Lung microvascular endothelial cell (primary cell): ENCODE measurements around the gene RNF31. TPM values are rescaled to one million over a fixed set of nuclear protein-coding genes. Genes with fewer than 3 reads are reported as not detected.
A peak's percentile ranks its signal among the peaks of the same experiment; 100 is the strongest.

ENCODE experiments used
- DNase-seq, 2 donors: peaks; one replicate each; pipeline versions ENCODE4 v3.0.0 to v3.0.0-alpha.2; 2010; ENCODE audit warnings: low read depth in 2 of 2
- total RNA-seq: library from RNA; depleted of rRNA; stranded (reverse); fragments of >200 nt; gene quantifications from 2 replicates; pipeline ENCODE4 v1.2.1, GENCODE V29; 2014

RNF31 gene
- total RNA-seq, 1 donor from 2014 or later: 23.2 TPM

DNA sequence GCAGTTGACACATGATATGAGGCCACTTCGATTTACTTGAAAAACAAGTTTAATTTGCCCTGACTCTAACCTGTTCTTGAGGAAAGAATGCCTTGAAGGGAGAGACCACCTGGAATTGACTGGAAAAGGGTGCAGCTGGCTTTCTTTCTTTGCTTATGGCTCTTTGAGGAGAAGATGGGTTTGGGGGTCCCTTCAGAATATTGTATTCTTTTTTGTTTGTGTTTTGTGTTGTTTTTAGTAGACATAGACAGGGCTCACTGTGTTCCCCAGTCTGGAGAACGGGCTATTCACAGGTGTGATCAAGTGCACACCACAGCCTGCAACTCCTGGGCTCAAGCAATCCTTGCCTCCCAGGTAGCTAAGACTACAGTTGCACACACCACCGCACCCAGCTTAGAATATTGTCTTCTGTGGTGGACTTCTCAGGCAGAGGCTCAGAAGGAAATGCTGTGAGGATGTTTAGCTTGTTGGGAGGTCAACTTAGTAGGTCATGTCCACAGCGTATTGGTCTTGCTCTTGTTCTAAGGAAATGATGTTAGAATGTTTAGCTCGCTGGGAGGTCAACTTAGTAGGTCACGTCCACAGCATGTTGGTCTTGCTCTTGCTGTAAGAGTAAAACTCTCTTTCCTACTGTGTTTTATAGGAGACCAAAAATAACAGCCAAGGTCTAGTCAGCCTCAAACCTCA lies 31.0 kb upstream of the RNF31 start:
- DNase-seq: peak in 1 of 2 donors; percentile 23

DNA sequence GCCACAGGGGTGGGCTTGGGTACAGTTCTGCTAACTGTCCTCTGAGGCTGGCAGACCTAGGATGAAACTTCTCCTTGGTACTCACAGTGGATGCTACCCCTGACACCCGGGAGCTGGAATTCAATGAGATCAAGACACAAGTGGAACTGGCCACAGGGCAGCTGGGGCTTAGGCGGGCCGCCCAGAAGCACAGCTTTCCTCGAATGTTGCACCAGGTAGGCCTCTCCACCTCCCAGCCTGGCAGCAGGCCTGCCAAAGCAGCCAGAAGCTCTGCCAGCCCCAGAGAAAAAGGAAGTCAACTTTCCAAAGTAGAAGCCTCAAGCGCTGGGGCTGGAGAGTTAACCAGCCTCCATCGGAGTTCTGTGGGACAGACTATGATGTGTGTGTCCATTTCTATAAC lies 30.1 kb upstream of the RNF31 start:
- no peak for DNase-seq

DNA sequence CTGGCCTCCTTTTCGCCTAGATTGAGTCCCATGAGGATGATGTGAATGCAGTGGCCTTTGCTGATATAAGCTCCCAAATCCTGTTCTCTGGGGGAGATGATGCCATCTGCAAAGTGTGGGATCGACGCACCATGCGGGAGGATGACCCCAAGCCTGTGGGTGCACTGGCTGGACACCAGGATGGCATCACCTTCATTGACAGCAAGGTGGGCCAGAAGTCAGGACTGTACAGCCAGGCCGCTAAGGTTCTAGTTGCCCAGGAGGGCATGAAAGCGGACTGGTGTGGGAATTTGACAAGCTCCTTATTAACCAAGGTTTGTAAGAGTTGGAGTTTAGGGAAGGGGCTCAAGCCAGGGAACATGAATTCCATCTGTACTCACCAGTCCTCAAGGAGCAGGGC lies 27.6 kb upstream of the RNF31 start:
- DNase-seq: no peak

DNA sequence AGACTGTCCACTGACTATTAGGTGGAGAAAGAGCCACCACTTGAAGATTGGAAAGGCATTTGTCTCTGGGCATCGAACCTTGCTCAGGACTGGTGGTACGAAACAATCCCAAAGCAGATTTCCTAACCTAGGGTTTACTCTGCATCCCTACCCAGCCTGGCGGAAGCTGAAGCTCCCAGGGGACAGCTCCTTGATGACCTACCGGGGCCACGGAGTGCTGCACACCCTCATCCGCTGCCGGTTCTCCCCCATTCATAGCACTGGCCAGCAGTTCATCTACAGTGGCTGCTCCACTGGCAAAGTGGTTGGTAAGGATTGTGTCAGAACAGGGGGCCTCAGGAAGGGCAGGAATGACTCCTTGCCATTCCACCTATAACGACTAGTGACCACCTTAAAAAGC lies 26.1 kb upstream of the RNF31 start:
- no peak for DNase-seq

DNA sequence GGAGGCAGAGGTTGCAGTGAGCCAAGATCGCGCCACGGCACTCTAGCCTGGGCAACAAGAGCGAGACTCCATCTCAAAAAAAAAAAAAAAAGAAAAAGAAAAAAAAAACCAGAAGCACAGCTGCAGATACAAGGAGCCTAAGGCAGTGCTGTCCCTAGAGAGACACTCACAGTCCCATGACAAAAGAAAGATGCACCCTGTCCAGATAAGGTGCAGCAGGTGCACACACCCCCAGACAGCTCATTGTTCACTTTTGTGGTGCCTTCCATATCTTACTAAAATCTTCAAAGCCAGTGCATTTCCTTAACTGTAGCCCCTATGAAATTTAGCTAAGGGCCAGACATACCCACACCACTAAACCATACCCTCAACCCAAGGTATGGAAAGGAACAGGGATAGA lies 24.9 kb upstream of the RNF31 start:
- no peak for DNase-seq

DNA sequence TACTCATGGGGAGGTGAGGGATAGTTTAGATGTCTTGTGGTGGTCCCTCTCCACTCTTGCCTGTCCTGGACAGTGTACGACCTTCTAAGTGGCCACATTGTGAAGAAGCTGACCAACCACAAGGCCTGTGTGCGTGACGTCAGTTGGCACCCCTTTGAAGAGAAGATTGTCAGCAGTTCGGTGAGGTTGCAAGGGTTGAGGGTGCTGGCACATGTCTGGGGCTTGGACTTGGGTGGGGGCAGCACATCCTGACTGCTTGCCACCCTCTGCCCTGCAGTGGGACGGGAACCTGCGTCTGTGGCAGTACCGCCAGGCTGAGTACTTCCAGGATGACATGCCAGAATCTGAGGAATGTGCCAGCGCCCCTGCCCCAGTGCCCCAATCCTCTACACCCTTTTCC lies 24.4 kb upstream of the RNF31 start:
- no peak for DNase-seq

DNA sequence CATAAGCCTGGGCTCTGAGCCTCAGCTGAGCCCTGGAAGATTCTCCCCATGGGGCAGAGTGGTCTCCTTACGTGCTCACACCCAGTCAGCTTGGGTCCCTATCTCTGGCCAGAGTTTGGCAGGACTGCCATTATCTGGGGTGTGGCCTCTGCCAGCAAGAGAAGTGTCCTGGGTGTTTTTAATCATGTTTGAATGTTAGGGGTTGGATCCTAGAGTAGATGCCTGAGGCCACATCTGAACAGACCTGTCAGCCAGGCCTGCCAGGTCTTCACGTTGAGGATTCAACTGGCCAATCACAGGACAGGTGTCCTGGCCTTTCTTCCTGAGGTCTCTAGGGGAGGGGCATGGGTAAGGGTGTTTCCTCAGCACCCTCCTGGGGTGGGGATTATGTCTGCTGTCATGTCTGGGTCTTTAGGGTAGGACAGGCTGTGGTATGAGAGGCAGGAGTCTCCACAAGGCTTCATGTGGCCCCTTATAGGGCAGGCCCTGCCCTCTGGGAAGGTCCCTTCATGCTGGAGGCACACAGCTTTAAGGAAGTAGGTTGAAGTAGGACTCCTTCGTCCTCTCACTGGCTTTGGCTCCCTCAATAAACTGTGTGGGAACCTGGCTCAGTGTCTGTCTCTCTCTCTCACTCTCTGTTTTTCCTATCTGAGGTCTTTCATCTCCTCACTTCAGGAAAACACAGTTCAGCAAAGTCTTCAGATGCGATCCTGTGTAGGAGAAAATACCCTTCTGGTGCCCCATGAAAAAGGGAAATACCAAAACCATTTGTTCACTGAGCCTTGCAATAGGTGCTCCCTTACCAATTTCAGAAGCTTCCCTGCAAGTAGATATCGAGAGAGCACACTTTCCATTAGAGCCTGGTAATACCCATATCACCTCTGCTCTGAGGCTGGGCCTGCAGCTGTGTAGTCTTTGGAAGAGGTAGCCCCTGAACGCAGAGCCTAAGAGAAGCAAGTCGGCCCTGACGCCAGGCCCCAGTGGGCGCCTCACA lies 23.6 kb upstream of the RNF31 start:
- no peak for DNase-seq

DNA sequence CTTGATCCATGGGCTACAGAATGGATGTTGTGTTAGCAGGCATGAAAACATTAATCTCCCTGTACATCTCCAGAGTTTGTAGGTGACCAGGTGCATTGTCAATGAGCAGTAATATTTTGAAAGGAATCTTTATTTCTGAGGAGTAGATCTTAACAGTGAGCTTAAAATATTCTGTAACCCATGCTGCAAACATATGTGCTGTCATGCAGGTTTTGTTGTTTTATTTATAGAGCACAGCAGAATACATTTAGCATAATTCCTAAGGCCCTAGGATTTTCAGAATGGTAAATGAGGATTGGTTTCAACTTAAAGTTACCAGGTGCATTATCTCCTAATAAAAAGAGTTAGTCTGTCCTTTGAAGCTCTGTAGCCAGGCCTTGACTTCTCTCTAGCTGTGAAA lies 20.4 kb upstream of the RNF31 start:
- DNase-seq: no peak

DNA sequence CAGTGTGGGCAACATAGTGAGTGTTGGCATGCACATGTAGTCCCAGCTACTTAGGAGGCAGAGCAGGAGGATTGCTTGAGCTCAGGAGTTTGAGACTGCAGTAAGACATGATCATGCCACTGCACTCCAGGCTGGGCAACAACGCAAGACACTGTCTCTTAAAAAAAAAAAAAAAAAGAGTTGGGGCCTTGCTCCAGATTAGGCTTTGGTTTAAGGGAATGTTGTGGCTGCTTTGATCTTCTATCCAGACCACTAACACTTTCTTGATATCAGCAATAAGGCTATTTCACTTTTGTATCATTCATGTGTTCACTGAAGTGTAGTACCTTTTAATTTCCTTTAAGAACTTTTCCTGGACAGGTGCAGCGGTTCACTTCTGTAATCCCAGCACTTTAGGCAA lies 19.6 kb upstream of the RNF31 start:
- DNase-seq: no peak

DNA sequence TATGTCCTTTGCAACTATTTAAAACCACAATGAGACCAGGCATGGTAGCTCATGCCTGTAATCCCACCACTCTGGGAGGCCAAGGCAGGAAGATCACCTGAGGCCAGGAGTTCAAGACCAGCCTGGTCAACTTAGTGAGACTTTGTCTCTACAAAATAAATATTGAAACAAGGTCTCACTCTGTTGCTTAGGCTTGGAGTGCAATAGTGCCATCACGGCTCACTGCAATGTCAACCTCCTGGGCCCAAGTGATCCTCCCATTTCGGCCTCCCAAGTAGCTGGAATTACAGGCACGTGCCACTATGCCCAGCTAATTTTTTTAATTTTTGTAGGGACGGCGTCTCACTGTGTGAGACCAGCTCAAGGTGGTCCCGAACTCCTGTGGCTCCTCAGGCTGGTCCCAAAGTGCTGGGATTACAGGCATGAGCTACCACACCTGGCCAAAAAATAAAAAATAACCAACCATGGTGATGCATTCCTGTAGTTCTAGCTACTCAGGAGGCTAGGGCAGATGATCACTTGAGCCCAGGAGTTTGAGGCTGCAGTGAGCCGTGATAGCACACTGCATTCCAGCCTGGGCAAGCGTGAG lies 17.8 kb upstream of the RNF31 start:
- DNase-seq: no peak

DNA sequence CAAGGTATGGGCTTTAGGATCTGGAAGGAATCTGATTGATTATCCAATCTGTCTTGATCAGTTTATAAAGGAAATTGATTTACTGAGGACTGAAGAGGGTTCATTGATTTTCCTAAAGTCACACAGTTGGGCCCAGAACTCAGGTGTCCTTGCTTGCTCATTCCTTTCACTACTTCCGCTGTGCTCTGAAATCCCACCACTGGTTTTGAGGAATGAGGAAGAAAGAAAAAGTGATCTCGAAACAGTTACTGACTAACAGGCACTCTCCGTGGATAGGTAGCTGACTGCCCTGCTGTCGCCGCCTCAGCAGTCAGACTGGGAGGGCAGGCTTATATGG lies 16.9 kb upstream of the RNF31 start, which contains the start of gene FITM1:
Gene FITM1 (plus strand): TSS at position 280 of the 337 bp plus-strand sequence. CDS start 905 bp downstream, outside the sequence.
- no peak for DNase-seq

DNA sequence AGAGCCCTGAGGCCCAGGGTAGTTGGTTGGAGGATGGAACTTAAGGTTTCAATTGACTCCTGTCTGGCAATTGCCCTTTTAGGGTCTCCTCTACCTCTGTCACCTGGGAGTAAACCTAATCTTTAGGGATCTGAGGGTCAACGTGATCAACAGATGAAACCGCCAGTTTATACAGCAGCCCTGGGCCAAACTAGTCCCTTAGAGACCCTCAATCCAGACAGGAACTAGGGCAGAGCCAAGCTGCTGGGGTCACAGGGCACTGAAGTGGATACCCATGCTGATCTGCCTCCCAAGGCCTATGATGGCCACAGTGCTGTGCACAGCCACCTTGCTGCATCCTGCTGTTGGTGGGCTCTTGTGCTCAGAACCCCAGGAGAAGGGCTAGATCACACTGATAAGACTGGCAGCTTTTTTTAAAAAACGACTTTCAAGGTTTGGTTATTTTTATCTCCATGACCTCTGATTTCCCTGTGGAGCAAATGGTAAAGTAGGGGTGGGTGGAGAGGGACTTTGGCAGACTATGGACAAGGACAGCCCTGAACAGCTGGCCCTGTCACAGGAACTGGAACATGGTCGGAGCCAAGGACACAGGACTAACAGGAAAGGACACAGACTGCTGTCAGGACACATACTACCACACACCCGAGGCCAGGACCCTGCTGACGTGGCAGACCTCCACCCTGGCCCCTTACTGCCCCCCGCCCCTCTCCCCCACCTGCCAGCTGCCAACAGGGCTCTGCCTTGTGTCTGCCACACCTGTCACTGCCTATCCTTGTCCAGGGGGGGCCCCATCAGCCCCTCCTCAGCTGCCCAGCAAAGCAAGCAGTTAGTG lies 16.4 kb upstream of the RNF31 start:
- DNase-seq: peak in 1 of 2 donors; percentile 82

DNA sequence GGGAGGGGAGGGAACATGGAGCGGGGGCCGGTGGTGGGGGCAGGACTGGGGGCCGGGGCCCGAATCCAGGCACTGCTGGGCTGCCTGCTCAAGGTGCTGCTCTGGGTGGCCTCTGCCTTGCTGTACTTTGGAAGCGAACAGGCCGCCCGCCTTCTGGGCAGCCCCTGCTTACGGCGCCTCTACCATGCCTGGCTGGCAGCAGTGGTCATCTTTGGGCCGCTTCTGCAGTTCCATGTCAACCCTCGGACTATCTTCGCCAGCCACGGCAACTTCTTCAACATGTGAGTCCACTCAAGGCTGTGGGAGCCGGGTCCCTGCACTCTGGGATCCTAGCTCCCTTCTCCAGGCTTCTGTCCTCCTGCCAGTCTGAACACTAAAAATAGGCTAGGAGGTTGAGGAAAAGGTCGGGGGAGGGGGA lies 15.7 kb upstream of the RNF31 start:
- DNase-seq: no peak

DNA sequence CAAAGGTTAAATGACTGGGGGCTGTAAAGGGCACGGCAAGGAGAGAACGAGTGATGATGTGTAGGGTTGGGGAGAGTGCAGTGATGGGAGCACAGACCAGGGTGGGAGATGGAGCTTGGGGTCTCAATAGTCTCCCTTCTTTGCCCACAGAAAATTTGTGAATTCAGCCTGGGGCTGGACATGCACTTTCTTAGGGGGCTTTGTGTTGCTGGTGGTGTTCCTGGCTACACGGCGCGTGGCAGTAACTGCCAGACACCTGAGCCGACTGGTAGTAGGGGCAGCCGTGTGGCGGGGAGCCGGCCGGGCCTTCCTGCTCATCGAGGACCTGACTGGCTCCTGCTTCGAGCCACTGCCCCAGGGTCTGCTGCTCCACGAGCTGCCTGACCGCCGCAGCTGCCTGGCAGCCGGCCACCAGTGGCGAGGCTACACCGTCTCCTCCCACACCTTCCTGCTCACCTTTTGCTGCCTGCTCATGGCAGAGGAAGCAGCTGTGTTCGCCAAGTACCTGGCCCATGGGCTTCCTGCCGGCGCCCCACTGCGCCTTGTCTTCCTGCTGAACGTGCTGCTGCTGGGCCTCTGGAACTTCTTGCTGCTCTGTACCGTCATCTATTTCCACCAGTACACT lies 15.1 kb upstream of the RNF31 start:
- DNase-seq: peak in 1 of 2 donors; percentile 34

DNA sequence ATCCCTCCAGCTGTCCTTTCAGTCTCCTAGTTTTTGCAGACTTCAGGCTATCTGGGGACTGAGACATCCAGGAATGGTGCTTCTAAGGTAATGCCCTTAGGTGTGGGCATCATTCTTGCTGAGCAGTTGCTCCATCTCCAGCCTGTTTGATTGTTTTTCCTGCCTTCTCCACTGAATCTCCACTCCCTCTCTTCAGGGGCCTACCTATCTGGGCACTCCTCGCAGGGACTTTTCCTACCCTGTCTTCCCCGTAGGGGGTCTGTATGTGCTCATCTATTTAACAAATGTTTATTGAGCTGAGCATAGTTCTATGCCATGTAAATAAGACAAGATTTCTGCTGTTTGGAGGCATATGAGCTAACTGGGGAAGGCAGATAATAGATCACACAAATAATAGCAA lies 14.3 kb upstream of the RNF31 start:
- DNase-seq: no peak

DNA sequence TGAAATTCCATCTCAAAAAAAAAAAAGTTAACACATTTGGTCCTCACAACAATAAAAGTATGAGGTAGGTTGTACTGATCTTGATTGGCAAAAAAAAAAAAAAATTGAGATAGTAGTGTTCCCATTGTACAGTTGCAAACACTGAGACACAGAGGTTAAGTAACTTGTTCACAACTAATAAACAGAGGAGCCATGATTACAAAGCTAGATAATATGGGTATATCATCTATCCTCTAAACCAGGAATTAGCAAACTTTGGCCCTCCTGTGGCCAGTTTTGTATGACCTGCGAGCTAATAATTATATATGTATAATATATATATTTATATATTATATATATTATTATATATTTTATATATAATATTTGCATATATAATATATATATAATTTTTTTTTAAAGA lies 13.6 kb upstream of the RNF31 start:
- DNase-seq: no peak

DNA sequence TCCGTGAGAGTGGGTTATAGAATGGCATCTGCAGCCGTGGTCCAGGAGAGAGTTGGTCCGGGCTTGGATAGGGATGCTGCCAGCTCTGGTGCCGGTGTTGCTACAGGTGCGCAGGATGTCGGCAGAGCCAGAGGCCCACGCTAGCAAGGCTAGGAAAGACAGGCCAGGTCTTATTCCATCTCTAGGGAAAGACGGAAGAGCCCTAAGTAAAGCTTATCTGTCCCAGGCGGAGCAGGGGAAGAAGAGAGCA lies 11.8 kb upstream of the RNF31 start:
- no peak for DNase-seq

DNA sequence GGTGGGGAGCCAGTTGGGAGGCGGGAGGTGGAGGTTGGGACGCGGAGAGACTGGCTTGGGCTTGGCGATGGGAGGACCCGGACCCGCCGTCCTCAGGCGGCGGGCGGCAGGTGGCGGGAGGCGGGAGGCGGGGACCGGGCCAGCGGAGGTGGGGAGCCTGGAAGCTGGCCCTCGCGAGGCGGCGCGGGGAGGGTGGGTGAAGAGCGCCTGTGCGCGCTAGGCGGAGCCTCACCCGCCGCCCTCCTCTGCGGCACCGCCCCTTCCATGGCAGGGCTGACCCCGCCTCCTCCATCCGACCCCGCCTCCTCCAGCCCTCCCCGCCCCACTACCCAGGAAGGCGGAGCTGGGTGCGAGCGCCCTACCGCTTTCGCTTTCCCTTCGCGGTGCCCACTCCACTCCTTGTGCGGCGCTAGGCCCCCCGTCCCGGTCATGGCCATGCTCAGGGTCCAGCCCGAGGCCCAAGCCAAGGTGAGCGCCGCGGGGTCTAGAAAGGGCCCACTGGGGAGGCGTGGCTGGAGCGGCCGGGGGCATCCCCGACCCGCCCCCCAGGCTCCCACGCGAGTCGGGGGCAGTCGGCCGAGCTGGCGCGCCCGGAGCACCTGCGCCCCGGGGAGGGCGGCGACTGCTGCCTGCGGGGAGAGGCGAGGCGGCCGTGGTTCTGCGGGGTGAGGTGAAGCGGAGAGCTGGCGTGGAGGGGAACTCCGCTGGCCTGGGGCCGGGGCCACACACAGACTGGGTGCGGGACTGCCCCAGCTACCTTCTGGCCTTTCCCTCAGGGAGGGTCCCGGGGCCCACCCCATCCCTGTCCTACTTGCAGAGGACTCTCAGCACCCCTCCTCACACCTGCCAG lies 11.2 kb upstream of the RNF31 start, which contains the start of gene PSME1:
Gene PSME1 (plus strand): TSS at position 361 of the 850 bp plus-strand sequence. CDS start 69 bp downstream, at position 430.
- peak; percentile 92 to 93 for DNase-seq

DNA sequence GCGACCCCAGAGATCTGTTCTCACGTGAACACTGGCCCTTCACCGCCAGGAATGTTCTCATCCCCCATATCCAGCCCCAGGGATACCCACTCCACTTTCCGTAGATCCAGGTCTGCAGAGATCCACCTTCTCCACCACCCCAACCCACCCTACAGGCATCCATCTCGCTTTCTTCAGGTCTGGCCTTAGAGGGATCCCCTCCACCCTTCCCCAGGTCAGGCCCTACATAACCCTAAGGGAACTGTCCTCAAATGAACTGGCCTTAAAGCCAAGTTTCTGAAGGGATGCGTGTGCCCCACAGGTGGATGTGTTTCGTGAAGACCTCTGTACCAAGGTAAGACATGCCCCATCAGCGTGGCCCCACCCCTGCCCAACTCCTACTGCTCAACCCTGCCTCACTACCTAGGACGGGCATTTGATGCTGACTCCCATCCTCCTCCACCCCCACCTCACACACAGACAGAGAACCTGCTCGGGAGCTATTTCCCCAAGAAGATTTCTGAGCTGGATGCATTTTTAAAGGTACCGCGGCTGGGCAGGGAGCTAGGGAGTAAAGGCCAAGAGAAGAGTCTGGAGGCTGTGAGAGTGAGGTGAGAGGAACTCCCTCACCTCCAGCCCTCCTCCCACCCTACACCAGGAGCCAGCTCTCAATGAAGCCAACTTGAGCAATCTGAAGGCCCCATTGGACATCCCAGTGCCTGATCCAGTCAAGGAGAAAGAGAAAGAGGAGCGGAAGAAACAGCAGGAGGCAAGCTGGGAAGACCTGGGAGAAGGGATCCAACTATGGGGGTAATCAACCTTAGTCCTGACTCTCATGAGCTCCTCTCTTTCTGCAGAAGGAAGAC lies 10.4 kb upstream of the RNF31 start:
- DNase-seq: no peak
